Heart right ventricle (tissue), 16 donors: ENCODE data around the gene SMAD3. TPM values are rescaled to one million over a fixed set of nuclear protein-coding genes. Genes with fewer than 3 reads are reported as not detected.

Experiments
- ATAC-seq, 8 donors: fragments of 200-7000 bp; cut with Tn5 transposase; one replicate each; pipeline ENCODE4 v1.9.1; 2020; ENCODE audit warnings: mild to moderate bottlenecking in 8 of 8, moderate library complexity in 8 of 8, moderate number of reproducible peaks in 1 of 8
- DNase-seq, 2 donors: peaks; one replicate each; pipeline ENCODE4 v3.0.0-alpha.2; 2020
- H3K27ac ChIP-seq, 10 donors: fragments of 200-600 bp; sonication (generic) in 2 of 10; one replicate each; pipeline versions ENCODE4 v1.5.0 to v1.8.0; 2020 to 2022; ENCODE audit warnings: mild to moderate bottlenecking in 3 of 10
- H3K27me3 ChIP-seq, 7 donors: fragments of 200-600 bp; one replicate each; pipeline ENCODE4 v1.8.0; 2021 to 2022; ENCODE audit warnings: mild to moderate bottlenecking in 2 of 7
- H3K36me3 ChIP-seq, 9 donors: fragments of 200-600 bp; sonication (generic) in 1 of 9; one replicate each; pipeline versions ENCODE4 v1.5.0 to v1.8.0; 2020 to 2022; ENCODE audit warnings: mild to moderate bottlenecking in 2 of 9
- H3K4me1 ChIP-seq, 9 donors: fragments of 200-600 bp; sonication (generic) in 1 of 9; one replicate each; pipeline versions ENCODE4 v1.5.0 to v1.8.0; 2020 to 2022; ENCODE audit warnings: mild to moderate bottlenecking in 4 of 9
- H3K4me3 ChIP-seq, 10 donors: fragments of 200-600 bp; sonication (generic) in 2 of 10; one replicate each; pipeline versions ENCODE4 v1.5.0 to v1.8.0; 2020 to 2022; ENCODE audit warnings: mild to moderate bottlenecking in 7 of 10, moderate library complexity in 2 of 10
- H3K9me3 ChIP-seq, 11 donors: fragments of 200-600 bp in 10 of 11; sonication (generic) in 2 of 11; one replicate each; pipeline versions ENCODE4 v1.5.0 to v1.8.0; 2013 to 2022; ENCODE audit warnings: mild to moderate bottlenecking in 2 of 11, control low read depth in 1 of 11, moderate library complexity in 1 of 11
- WGBS, 2 donors: extraction: QIAGEN DNeasy Blood & Tissue Kit; methylation state at CpG; one replicate each; pipeline ENCODE4 v1.1.7; 2013; ENCODE audit warnings: inconsistent platforms in 1 of 2; 5-methylcytosine and 5-hydroxymethylcytosine counted together
- intact Hi-C, 10 donors: fragments of 100-400 bp; cut with DNase I; formaldehyde crosslinking; loops; one replicate each; pipeline versions ENCODE4 v1.11.1 to v1.14.2; 2022
- polyA plus RNA-seq, 2 donors: library from polyadenylated mRNA; stranded (reverse); fragments of 200-250 nt; gene quantifications; one replicate each; pipeline ENCODE4 v1.2.3, GENCODE V29; 2013
- total RNA-seq, 10 donors: library from RNA; stranded (reverse); fragmentation: NEBNext Ultra II Directional in 3 of 10; extraction: Animal tissue kit (Norgen Biotek cat#: 25700) in 3 of 10; gene quantifications; one replicate each; pipeline versions ENCODE4 v1.2.1 to v1.2.4, GENCODE V29; 2021 to 2023
- TF ChIP-seq, protein P1 (sequence below), 9 donors: fragments of 200-600 bp; sonication (generic) in 2 of 9; IDR thresholded peaks; one replicate each; pipeline versions ENCODE4 v1.5.0 to v1.8.0; 2021 to 2022; ENCODE audit warnings: antibody characterized with exemption in 9 of 9, mild to moderate bottlenecking in 5 of 9, moderate library complexity in 1 of 9
- donor health status: Arrhythmogenic right ventricular cardiomyopathy.
- donor health status: ischemic (EF 13 %, LVEDD 7.1; RV severe dilation, severe dysfunction).
- donor health status: healthy with polysubstance abuse.
- donor health status: DM: no; HTN: yes; CAD: no.
- donor health status: DM: no; HTN: no; CAD: no.
- donor health status: ischemic (EF 25% LVEDD 6.9; RV normal size, moderate dysfunction).
- donor health status: ischemic (EF 25% LVEDD 5.7; RV mildly dilated, moderate dysfunction).
- donor health status: healthy.
- donor health status: DM: yes; HTN: yes; CAD: no.
- donor health status: Ischemic cardiomyopathy.
- donor health status: ischemic (EF 35%, LVEDD 5.7; RV mildly dilated, moderate dysfunction).
- donor health status: nonischemic (EF 11% LVEDD 7.7; RV severe dilation, severe dysfunction).
- donor health status: DM: yes; HTN: yes; CAD: no.
- donor health status: PGD.
- donor health status: ischemic (EF 29% LVEDD 5.4; RV normal size, mild dysfunction).
- donor health status: nonischemic (EF 23%, LVEDD 6.1; RV moderate dilation, normal function).

SMAD3 gene
- total and polyA plus RNA-seq, 12 donors = 6.2 to 44.8 (median 15.5) TPM

DNA sequence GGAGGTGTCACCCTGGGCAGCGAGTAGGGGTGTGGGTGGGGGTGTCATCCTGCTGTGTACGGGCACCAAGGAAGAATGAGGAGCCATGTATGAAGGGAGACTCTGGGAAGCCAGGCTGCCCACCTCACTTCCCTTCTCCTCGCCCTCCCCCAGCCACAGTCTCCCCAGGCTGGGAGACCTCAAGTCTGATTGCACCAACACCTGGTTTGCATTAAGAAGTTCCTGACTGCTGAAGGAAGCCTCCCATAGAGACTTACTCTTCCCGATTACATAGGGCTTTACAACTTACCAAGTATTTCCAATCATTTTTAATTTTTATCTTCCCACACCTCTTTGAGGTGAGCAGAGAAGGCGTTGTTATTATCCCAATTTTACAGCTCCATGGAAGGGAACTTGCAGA, 29.5 kb upstream of the SMAD3 start:
- DNase-seq (no peak), ATAC-seq (no peak)
- peaks cover 11 to 45% (median 27%) of the 10 kb centered on the region in 9 donors for H3K4me1 ChIP-seq
- no peak overlapping the region for H3K4me3 ChIP-seq
- H3K36me3 ChIP-seq = no peaks in the 10 kb centered on the region
- peaks cover 0 to 15% (median 0%) of the 10 kb centered on the region in 7 donors for H3K27me3 ChIP-seq
- intact Hi-C loops = no loop called here
- WGBS, 2 donors = 92 to 96% methylated on average over 5 of the region's 5 CpGs
- no peaks in the 10 kb centered on the region for H3K9me3 ChIP-seq
- TF ChIP-seq, protein P1, sequence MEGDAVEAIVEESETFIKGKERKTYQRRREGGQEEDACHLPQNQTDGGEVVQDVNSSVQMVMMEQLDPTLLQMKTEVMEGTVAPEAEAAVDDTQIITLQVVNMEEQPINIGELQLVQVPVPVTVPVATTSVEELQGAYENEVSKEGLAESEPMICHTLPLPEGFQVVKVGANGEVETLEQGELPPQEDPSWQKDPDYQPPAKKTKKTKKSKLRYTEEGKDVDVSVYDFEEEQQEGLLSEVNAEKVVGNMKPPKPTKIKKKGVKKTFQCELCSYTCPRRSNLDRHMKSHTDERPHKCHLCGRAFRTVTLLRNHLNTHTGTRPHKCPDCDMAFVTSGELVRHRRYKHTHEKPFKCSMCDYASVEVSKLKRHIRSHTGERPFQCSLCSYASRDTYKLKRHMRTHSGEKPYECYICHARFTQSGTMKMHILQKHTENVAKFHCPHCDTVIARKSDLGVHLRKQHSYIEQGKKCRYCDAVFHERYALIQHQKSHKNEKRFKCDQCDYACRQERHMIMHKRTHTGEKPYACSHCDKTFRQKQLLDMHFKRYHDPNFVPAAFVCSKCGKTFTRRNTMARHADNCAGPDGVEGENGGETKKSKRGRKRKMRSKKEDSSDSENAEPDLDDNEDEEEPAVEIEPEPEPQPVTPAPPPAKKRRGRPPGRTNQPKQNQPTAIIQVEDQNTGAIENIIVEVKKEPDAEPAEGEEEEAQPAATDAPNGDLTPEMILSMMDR (IDR thresholded peaks at IDR 0.05) = no peak
- H3K27ac ChIP-seq = no peak overlapping the region

DNA sequence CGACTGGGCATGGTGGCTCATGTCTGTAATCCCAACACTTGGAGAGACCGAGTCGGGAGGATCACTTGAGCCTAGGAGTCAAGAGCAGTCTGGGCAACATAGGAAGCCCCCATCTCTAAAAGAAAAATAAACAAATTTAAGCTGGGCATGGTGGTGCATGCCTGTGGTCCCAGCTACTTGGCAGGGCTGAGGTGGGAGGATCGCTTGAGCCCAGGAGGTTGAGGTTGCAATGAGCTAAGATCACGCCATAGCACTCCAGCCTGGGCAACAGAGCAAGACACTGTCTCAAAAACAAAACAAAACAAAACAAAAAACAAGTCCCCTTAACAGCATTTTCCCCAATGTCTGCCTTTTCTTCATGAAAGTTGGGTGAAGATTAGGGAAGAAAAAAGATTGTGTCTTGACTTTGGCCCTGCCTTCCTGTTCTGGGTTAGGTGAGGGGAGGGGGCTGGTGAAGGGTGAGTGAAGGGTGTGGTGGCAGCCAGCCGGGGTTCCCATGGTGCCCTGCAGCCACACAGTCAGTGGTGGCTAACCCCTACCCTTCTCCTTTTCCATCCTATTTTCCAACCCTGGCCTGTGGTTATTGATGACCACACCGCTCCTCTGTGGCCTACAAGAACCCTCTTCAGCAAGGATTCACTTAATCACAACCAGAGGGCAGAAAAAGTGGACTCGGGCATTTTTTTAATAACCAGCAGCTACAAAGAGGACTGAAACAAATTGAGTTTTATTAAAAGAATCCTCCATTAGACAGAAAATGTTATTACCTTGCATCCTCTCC, 28.4 kb upstream of the SMAD3 start:
- Histone ChIP-seq H3K27ac (no peak overlapping the region), H3K4me1 (peaks cover 11 to 40% (median 16%) of the 10 kb centered on the region in 9 donors), H3K36me3 (no peaks in the 10 kb centered on the region), H3K9me3 (no peaks in the 10 kb centered on the region), H3K4me3 (no peak overlapping the region), H3K27me3 (peaks cover 0 to 15% (median 0%) of the 10 kb centered on the region in 7 donors)
- no peak for ATAC-seq
- 93 to 96% methylated on average over 8 of the region's 8 CpGs for whole genome bisulfite sequencing, 2 donors
- TF ChIP-seq, protein P1 (IDR thresholded peaks at IDR 0.05) = no peak
- intact Hi-C loops = no loop called here
- no peak for DNase-seq

DNA sequence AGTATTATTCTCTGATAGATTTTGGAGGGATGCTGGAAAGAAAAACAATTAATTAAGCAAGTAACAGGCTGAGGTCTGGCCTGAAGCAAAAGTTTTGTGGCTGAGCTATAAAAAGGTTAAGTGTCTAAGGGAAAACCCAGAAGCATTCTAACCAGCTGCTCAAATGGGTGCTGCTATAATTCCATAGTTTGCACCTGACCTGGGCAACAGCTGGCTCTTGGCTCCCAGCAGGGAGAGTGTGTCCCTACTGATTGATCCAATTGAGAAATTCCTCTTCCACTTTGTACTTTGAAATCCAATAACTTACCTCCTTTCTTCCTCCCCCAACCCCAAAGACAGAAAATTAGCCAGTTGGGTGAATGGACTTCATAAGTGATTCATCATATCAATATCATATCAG, 27.7 kb upstream of the SMAD3 start:
- TF ChIP-seq, protein P1 (IDR thresholded peaks at IDR 0.05) = no peak
- no peaks in the 10 kb centered on the region for H3K36me3 ChIP-seq
- DNase-seq (no peak), ATAC-seq (no peak)
- H3K27me3 ChIP-seq = peaks cover 0 to 14% (median 0%) of the 10 kb centered on the region in 7 donors
- no peaks in the 10 kb centered on the region for H3K9me3 ChIP-seq
- no peak overlapping the region for H3K4me3 ChIP-seq
- intact Hi-C loops = no loop called here
- H3K4me1 ChIP-seq = peaks cover 9 to 44% (median 15%) of the 10 kb centered on the region in 9 donors
- no peak overlapping the region for H3K27ac ChIP-seq

DNA sequence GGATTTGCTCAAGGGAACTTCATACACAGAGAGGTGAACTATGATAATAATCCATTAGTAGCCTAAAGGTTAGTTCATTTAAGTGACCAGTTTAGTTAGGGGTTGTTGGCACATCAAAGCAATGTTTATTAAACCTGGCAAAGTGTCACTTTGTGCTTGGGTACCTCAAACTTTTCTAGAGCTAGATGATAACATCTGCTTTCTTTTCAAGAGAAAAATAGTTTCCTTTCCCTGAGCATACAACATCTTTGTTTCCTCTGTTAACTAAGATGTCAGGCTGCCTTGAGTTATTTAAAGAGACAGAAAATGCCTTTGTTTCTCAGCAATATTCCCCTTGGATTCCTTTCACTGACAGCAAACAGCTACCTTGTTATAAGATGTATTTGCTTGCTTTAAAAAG, 26.7 kb upstream of the SMAD3 start:
- TF ChIP-seq, protein P1 (IDR thresholded peaks at IDR 0.05) = no peak
- Histone ChIP-seq H3K4me3 (no peak overlapping the region), H3K27ac (no peak overlapping the region), H3K27me3 (peaks cover 0 to 4% (median 0%) of the 10 kb centered on the region in 7 donors), H3K4me1 (peaks cover 0 to 38% (median 5%) of the 10 kb centered on the region in 9 donors), H3K36me3 (no peaks in the 10 kb centered on the region), H3K9me3 (no peaks in the 10 kb centered on the region)
- DNase-seq (no peak), ATAC-seq (no peak)
- intact Hi-C loops = no loop called here
